A673 (cell line): ENCODE data around the gene MIPOL1. TPM values are rescaled to one million over a fixed set of nuclear protein-coding genes. Genes with fewer than 3 reads are reported as not detected.
"Not testable (repeated sequence)": the region's sequence is repeated elsewhere in the genome, so short reads cannot be mapped to it uniquely, and the experiment has no call there.

Experiments
- BruUV-seq: library from RNA; stranded (reverse); fragments of 400-500 nt; replicated peaks from 2 replicates; lab custom pipeline; 2021; lab: Mats Ljungman, UMichigan
- CTCF ChIA-PET: fragments of 300-600 bp; sonication (Branson Sonifier 250); formaldehyde crosslinking; loops from one replicate; lab custom pipeline; 2022; ENCODE audit warnings: antibody characterized with exemption; lab: Charles Lee
- POLR2A ChIA-PET: fragments of 300-600 bp; sonication (Branson Sonifier 250); formaldehyde crosslinking; loops from one replicate; lab custom pipeline; 2022; ENCODE audit warnings: antibody characterized with exemption; ENCODE audit not compliant: low non-redundant PET; lab: Charles Lee
- DNase-seq: peaks from one replicate; pipeline ENCODE4 v3.0.0-alpha.2; 2015; ENCODE audit warnings: low spot score
- H3K27ac ChIP-seq: fragments of 200-600 bp; sonication (generic); 2 replicates; pipeline ENCODE4 v1.5.1; 2016; ENCODE audit warnings: mixed run types, low read depth, mild to moderate bottlenecking, mixed read lengths, antibody characterized with exemption, low read length; ENCODE audit not compliant: poor library complexity, severe bottlenecking
- H3K27me3 ChIP-seq: fragments of 200-600 bp; sonication (generic); replicated peaks from 2 replicates; pipeline ENCODE4 v1.6.1; 2017; ENCODE audit warnings: mixed run types, low read depth, mild to moderate bottlenecking, mixed read lengths, antibody characterized with exemption, low read length; ENCODE audit not compliant: insufficient read depth, poor library complexity
- H3K36me3 ChIP-seq: fragments of 200-600 bp; sonication (generic); 2 replicates; pipeline ENCODE4 v1.6.1; 2016; ENCODE audit warnings: mixed run types, mild to moderate bottlenecking, mixed read lengths, antibody characterized with exemption, low read length; ENCODE audit not compliant: insufficient read depth, poor library complexity, severe bottlenecking
- H3K4me1 ChIP-seq: fragments of 200-600 bp; sonication (generic); 2 replicates; pipeline ENCODE4 v1.6.1; 2017; ENCODE audit warnings: mixed run types, mild to moderate bottlenecking, mixed read lengths, antibody characterized with exemption, low read length; ENCODE audit not compliant: insufficient read depth, poor library complexity, severe bottlenecking
- H3K4me3 ChIP-seq: fragments of 200-600 bp; sonication (generic); 2 replicates; pipeline ENCODE4 v1.5.1; 2016; ENCODE audit warnings: low read depth, mixed run types, mild to moderate bottlenecking, mixed read lengths, low read length; ENCODE audit not compliant: poor library complexity, severe bottlenecking
- H3K9me3 ChIP-seq: fragments of 200-600 bp; sonication (generic); 2 replicates; pipeline ENCODE4 v1.6.1; 2016; ENCODE audit warnings: mixed run types, low read depth, mild to moderate bottlenecking, mixed read lengths, antibody characterized with exemption, low read length; ENCODE audit not compliant: poor library complexity, severe bottlenecking
- CTCF ChIP-seq: fragments of 300-800, 200-600 bp; sonication (generic); conservative IDR thresholded peaks from 2 replicates; pipeline ENCODE4 v1.5.1; 2017; ENCODE audit warnings: low read depth, mild to moderate bottlenecking, antibody characterized with exemption, low read length, moderate library complexity, mixed read lengths
- EZH2 ChIP-seq: fragments of 200-600 bp; sonication (generic); IDR thresholded peaks from 2 replicates; pipeline ENCODE4 v1.6.1; 2017; ENCODE audit warnings: borderline replicate concordance, low read depth, mild to moderate bottlenecking, mixed read lengths, antibody characterized with exemption, low read length; ENCODE audit not compliant: poor library complexity, severe bottlenecking
- intact Hi-C: fragments of 100-400 bp; cut with micrococcal nuclease; formaldehyde crosslinking; loops from one replicate; pipeline ENCODE4 v1.10.0; 2022; ENCODE audit not compliant: unreplicated experiment
- total RNA-seq: library from RNA; stranded (reverse); gene quantifications from 2 replicates; pipeline ENCODE4 v1.2.3, GENCODE V29; 2021

The MIPOL1 gene
- total RNA-seq, 1 experiment from 2014 or later, result 15.0 TPM

- TF ChIP-seq CTCF (no peak), EZH2 (no peak)
- no TSS peak for BruUV-seq
- intact Hi-C loops, result no loop called here
Measured at GRCh38 chr14:37551119-37551518, 353.4 kb downstream of the MIPOL1 start.

GRCh38 chr14:37553935-37554550, 356.3 kb downstream of the MIPOL1 start:
- Histone ChIP-seq H3K27me3 (no peaks in the 10 kb centered on the region), H3K4me3 (no peak overlapping the region), H3K9me3 (peaks cover 7% of the 10 kb centered on the region), H3K4me1 (no peaks in the 10 kb centered on the region), H3K27ac (no peak overlapping the region), H3K36me3 (no peaks in the 10 kb centered on the region)
- TF ChIP-seq CTCF, result no peak
- no peak for DNase-seq
- BruUV-seq, result no TSS peak
- POLR2A ChIA-PET, result no interaction called here
- intact Hi-C loops, result no loop called here
- CTCF ChIA-PET, result no interaction called here

More at GRCh38 chr14:37551119-37551518, 353.4 kb downstream of the MIPOL1 start:
- DNase-seq, result no peak
- CTCF ChIA-PET, result no interaction called here
- Histone ChIP-seq H3K4me1 (no peaks in the 10 kb centered on the region), H3K27me3 (no peaks in the 10 kb centered on the region), H3K36me3 (no peaks in the 10 kb centered on the region), H3K4me3 (no peak overlapping the region), H3K9me3 (peaks cover 7% of the 10 kb centered on the region), H3K27ac (no peak overlapping the region)
- POLR2A ChIA-PET, result no interaction called here

GRCh38 chr14:37555596-37555995, 357.9 kb downstream of the MIPOL1 start:
- DNase-seq, POLR2A ChIA-PET, H3K4me1 ChIP-seq, BruUV-seq, H3K27me3 ChIP-seq, H3K36me3 ChIP-seq, H3K4me3 ChIP-seq, H3K9me3 ChIP-seq, H3K27ac ChIP-seq, CTCF ChIA-PET, intact Hi-C loops: not testable (repeated sequence)

- Histone ChIP-seq H3K9me3 (no peaks in the 10 kb centered on the region), H3K4me1 (no peaks in the 10 kb centered on the region), H3K36me3 (no peaks in the 10 kb centered on the region), H3K27me3 (no peaks in the 10 kb centered on the region), H3K27ac (no peak overlapping the region), H3K4me3 (no peak overlapping the region)
- ChIA-PET POLR2A (no interaction called here), CTCF (no interaction called here)
- DNase-seq, result no peak
- no TSS peak for BruUV-seq
- intact Hi-C loops, result no loop called here
- TF ChIP-seq EZH2 (no peak), CTCF (no peak)
Measured at GRCh38 chr14:37558740-37559139, 361.0 kb downstream of the MIPOL1 start.
